Choroid plexus epithelial cell (primary cell): Measurements from ENCODE around the gene ARHGAP44.

Experiments used
- DNase-seq: peaks from one replicate; pipeline ENCODE4 v3.0.0-alpha.2; 2010; ENCODE audit warnings: low read depth
- H3K4me3 ChIP-seq: 2 replicates; pipeline ENCODE4 v1.5.1; 2011; ENCODE audit warnings: low read depth, mild to moderate bottlenecking, control low read depth, low read length, moderate library complexity
- TF ChIP-seq, protein P1 (sequence below): conservative IDR thresholded peaks from 2 replicates; pipeline ENCODE4 v1.5.1; 2011; ENCODE audit warnings: low read depth, mild to moderate bottlenecking, control low read depth, inconsistent platforms, low read length, moderate library complexity

Gene ARHGAP44

DNA sequence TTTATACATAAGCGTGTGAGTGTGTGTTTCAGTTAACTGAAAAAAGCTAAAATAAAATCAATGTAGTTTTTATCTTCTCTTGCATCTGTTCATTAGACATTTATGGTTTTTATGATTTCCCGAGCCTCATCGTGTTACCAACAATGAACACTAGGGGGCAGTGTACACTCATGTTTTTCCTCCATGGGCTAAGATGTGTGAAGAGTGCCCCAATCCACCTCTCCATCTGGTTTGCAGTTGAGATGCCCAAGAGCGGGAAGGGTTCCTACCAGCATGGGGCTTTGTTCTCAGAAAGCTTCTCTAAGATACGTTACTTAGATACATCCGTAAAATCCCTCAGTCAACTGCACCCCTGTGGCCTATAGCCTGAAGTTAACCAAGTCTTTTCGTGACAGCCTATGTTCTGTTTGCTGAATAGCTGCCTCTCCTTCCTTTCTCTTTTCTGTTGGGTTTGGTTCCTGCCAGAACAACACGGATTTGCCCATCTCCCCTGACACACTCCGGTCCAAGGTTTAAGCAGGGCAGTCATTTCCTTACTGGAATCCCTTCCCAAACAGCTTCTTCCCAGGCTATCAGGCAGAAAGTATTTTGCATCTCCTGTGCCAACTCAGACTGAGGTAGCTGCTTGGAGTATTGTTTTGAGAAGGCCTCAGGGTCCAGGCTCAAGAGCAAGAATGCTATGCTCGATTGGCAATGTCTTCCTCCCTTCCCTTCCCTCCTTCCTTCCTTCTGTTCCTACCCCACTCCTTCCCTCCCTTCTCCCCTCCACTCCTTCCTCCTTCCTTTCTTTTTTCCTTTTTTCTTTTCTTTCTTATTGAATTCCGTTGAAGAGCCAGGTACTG, 241.4 kb downstream of the ARHGAP44 start:
- TF ChIP-seq, protein P1, sequence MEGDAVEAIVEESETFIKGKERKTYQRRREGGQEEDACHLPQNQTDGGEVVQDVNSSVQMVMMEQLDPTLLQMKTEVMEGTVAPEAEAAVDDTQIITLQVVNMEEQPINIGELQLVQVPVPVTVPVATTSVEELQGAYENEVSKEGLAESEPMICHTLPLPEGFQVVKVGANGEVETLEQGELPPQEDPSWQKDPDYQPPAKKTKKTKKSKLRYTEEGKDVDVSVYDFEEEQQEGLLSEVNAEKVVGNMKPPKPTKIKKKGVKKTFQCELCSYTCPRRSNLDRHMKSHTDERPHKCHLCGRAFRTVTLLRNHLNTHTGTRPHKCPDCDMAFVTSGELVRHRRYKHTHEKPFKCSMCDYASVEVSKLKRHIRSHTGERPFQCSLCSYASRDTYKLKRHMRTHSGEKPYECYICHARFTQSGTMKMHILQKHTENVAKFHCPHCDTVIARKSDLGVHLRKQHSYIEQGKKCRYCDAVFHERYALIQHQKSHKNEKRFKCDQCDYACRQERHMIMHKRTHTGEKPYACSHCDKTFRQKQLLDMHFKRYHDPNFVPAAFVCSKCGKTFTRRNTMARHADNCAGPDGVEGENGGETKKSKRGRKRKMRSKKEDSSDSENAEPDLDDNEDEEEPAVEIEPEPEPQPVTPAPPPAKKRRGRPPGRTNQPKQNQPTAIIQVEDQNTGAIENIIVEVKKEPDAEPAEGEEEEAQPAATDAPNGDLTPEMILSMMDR, result peak; percentile 73
- H3K4me3 ChIP-seq, result no peak overlapping the region
- DNase-seq, result peak; percentile 69

DNA sequence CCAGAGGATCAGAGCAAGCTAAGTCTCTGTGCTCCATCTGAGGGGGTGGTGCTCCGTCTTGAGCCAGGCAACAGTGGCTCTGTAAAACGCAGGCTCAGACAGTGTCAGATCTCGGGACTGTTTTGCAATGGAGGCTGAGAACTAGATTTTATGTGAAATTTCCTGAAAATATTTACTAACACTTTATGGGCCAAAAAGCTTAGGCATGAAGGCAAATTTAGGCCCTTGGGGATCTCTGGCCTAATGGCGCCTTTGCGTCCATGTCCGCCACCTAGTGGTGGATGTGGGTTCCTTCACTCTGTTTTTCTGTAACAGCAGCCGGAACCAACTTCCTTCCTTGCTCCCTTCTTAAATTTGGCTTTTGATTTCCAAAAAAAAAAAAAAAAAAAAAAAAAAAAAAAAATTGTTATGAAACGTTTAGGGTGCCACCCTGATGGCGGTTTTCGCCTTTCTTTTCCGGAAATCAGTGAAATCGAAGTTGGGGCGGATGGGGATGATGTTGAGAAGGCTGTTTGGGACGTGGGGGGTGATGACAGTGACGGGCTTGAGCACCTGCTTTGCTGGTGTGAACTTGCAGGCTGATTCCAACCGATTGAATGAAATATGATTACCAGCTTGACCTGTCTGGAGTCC, 242.5 kb downstream of the ARHGAP44 start:
- no peak overlapping the region for H3K4me3 ChIP-seq
- TF ChIP-seq, protein P1, result peak; percentile 90
- peak; percentile 67 for DNase-seq

DNA sequence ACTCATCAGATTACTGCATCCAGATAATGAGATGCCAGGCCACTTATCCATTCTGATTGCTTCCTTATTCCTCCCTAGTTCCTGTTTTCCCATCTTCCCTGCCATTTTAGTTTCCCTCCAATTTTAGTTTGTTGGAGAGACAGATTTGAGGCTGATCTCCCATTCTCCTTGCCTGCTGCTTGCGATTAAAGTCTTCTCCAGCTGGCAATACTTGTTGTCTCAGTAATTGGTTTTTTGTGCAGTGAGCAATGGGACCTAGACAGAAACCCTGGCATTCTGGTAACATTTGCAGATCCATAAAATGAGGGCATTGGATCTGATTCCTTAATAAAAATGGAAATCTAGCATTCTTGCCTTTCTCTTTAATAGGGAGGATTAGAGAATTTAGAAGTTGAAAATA, 246.1 kb downstream of the ARHGAP44 start:
- TF ChIP-seq, protein P1, result no peak
- no peak overlapping the region for H3K4me3 ChIP-seq
- no peak for DNase-seq

DNA sequence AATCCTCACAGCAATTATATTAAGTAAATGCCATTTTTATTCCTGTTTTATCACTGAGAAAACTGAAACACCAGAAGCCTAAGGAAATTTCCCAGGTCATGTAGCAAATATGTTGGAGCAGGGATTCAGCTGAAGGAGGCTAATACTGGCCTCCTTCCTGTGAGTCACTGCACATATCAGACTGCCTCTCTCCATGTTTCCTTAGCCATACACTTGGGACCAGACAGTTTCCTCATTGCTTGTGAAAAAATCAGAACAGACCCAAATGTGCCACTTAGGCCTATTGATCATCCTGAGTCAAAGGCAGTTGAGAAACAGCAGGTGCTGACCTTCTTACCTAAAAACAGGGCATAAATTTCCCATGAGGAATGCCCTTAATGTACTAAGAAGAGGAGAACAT, 247.5 kb downstream of the ARHGAP44 start:
- TF ChIP-seq, protein P1, result no peak
- DNase-seq, result peak; percentile 6
- H3K4me3 ChIP-seq, result no peak overlapping the region

DNA sequence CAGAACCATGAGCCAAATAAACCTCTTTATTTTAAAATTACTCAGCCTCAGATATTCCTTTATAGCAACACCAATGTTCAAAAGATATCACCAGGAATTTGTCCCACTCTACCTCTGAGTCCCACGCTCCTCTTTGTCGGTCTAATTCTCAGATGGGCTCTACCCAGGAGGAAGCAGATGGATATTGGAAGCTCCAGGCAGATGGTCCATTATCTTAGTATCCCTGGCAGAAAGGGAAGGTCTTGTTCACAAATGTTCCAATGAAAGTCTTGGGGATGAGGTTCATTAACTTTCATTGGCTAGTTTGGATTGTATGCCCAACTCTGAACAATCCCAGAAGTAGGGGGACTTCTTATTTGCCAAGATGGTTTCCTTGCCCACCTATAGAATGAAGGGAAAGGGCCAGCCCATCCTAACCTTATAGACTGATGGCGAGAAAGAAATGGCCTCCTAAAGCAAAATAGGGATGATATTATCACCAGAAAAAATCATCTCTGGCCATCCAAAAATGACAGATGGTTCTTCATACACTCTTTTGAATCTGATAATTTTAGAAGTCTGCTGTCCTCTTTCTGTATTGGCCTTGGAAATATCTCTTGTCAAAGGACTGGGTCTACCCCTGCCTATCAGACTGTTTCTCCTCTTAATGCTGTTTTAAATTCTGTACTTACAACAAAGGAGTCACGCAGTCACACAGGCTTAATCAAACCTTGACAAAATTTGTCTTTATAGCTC, 249.8 kb downstream of the ARHGAP44 start:
- DNase-seq, result no peak
- TF ChIP-seq, protein P1, result no peak
- H3K4me3 ChIP-seq, result no peak overlapping the region
